Measurements from ENCODE around the gene REXO4. TPM values are rescaled to one million over a fixed set of nuclear protein-coding genes. Genes with fewer than 3 reads are reported as not detected.
A peak's percentile ranks its signal among the peaks of the same experiment; 100 is the strongest.

REXO4 gene
- total and polyA plus RNA-seq, 2 donors (not counting 1 experiment from before 2014, with no cell fraction given) = 25.0 to 37.1 TPM

DNA sequence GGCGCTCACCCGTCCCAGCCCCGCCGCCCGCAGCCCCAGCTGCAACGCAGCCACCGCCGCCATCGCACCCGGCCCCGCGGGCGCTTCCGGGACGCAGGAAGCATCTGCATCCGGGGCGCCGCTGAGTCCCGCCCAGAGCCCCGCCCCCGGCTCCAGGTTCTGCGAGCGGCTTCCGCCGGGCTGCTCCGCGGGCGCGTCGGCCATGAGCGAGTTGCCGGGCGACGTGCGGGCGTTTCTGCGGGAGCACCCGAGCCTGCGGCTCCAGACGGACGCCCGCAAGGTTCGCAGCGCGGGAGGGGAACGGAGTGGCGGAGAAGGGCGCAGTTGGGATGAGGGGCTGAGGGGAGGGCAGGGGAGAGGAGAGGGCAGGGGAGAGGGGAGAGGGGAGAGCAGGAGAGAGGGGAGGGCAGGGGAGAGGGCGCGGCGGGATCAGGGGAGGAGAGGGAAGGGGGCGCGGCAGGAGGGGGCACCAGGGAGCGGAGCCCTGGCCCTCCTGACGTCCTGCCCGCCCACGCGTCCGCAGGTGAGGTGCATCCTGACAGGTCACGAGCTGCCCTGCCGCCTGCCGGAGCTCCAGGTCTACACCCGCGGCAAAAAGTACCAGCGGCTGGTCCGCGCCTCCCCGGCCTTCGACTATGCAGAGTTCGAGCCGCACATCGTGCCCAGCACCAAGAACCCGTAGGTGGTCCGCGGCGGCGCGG, 61.3 kb downstream of the REXO4 start, which contains the start of the genes SURF1 and SURF2:
TSS of gene SURF1 (minus strand) at position 97 of the 701 bp plus-strand sequence. CDS start at position 63, 34 bp downstream.
TSS of gene SURF2 (plus strand) at position 160 of the 701 bp plus-strand sequence. CDS start at position 203, 43 bp downstream.
- Histone ChIP-seq H4K20me1 (ENCODE audit: control insufficient read depth, insufficient read depth, low read length, poor library complexity, severe bottlenecking) (peaks cover 38% of the 10 kb centered on the region), H3K4me1 (ENCODE audit: control insufficient read depth in 2 of 2, insufficient read depth in 2 of 2, low read length in 2 of 2) (peaks cover 16 to 29% of the 10 kb centered on the region in 2 donors), H3K27ac (ENCODE audit: low read length in 2 of 2) (peak within 1 kb of the TSS; percentile 55 to 90), H3K79me2 (ENCODE audit: control insufficient read depth, insufficient read depth, low read length) (peaks cover 54% of the 10 kb centered on the region), H3K4me2 (replicated peaks; ENCODE audit: low read depth, low read length, poor library complexity, severe bottlenecking) (peak within 1 kb of the TSS; percentile 98), H3K4me3 (ENCODE audit: control extremely low read depth in 1 of 5, extremely low read depth in 1 of 5, insufficient read depth in 1 of 5, low read depth in 2 of 5, low read length in 4 of 5) (peak within 1 kb of the TSS; percentile 39 to 91 (median 75)), H3K9ac (ENCODE audit: low read length) (peak within 1 kb of the TSS; percentile 87), H3K27me3 (replicated peaks in 1 of 4; ENCODE audit: control extremely low read depth in 1 of 4, control insufficient read depth in 3 of 4, insufficient read depth in 4 of 4, low read length in 3 of 4) (no peaks in the 10 kb centered on the region), H3K36me3 (replicated peaks in 1 of 2; ENCODE audit: control extremely low read depth in 1 of 2, control insufficient read depth in 1 of 2, extremely low read depth in 1 of 2, insufficient read depth in 2 of 2, low read length in 1 of 2) (peaks cover 0 to 52% of the 10 kb centered on the region in 2 experiments), H3K9me3 (ENCODE audit: control extremely low read depth in 1 of 3, control insufficient read depth in 2 of 3, insufficient read depth in 1 of 3, low read length in 2 of 3) (peaks cover 0 to 8% (median 0%) of the 10 kb centered on the region in 3 donors), H2AFZ (ENCODE audit: insufficient read depth, low read depth, low read length, poor library complexity, severe bottlenecking) (peak within 1 kb of the TSS; percentile 93)
- Mint-ChIP-seq H3K27me3 (no peaks in the 10 kb centered on the region), H3K4me1 (peaks cover 32% of the 10 kb centered on the region), H3K9me3 (ENCODE audit: insufficient read depth) (no peaks in the 10 kb centered on the region), H3K27ac (peak within 1 kb of the TSS; percentile 83), H3K4me3 (peak within 1 kb of the TSS; percentile 89)
- ATAC-seq (ENCODE audit: low read depth) = peak; percentile 88
- peak; percentile 88 for DNase-seq
- POLR2A ChIA-PET = interaction anchor here (0.6 to 1.9 kb wide), 4 partner anchors 9 to 122 kb away, joined by 3 to 18 read pairs (median 4); partner anchors contain the start of genes MED22, RPL7A and STKLD1
- TF ChIP-seq, protein P1, sequence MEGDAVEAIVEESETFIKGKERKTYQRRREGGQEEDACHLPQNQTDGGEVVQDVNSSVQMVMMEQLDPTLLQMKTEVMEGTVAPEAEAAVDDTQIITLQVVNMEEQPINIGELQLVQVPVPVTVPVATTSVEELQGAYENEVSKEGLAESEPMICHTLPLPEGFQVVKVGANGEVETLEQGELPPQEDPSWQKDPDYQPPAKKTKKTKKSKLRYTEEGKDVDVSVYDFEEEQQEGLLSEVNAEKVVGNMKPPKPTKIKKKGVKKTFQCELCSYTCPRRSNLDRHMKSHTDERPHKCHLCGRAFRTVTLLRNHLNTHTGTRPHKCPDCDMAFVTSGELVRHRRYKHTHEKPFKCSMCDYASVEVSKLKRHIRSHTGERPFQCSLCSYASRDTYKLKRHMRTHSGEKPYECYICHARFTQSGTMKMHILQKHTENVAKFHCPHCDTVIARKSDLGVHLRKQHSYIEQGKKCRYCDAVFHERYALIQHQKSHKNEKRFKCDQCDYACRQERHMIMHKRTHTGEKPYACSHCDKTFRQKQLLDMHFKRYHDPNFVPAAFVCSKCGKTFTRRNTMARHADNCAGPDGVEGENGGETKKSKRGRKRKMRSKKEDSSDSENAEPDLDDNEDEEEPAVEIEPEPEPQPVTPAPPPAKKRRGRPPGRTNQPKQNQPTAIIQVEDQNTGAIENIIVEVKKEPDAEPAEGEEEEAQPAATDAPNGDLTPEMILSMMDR (IDR thresholded peaks at IDR 0.05) = peak; percentile 33
- no peak for TF ChIP-seq EZH2 (IDR thresholded peaks at IDR 0.05; ENCODE audit: borderline replicate concordance, insufficient read depth, low read depth, low read length, poor library complexity, severe bottlenecking)
- intact Hi-C loops (cut with micrococcal nuclease) = loop anchor here (1.0 to 10.0 kb wide), 3 partner anchors 8 to 172 kb away; partner anchors contain the start of genes MED22, RPL7A, STKLD1 and SURF4
- CTCF ChIA-PET = interaction anchor here (0.7 to 2.0 kb wide), 8 partner anchors 8 to 170 kb away, joined by 3 to 11 read pairs (median 3); partner anchors contain the start of gene RPL7A
- WGBS (ENCODE audit: insufficient coverage) = under 1% methylated on average over 78 of the region's 78 CpGs

Other genes starting within 250 kb of the REXO4 start
- gene OBP2B, start 208.8 kb downstream of the REXO4 start, total RNA-seq = not detected in 2 replicates
- gene OBP2B, start 208.8 kb downstream of the REXO4 start, polyA plus RNA-seq = not detected in 2 replicates
- gene ABO, start 142.8 kb downstream of the REXO4 start, total RNA-seq = not detected in 2 replicates
- gene ABO, start 142.8 kb downstream of the REXO4 start, polyA plus RNA-seq = not detected in 2 replicates
- gene SURF6, start 81.8 kb downstream of the REXO4 start, total RNA-seq = 24.8 and 25.9 TPM in 2 replicates
- 14.7 and 24.4 TPM in 2 replicates for gene SURF6, start 81.8 kb downstream of the REXO4 start, polyA plus RNA-seq
- gene MED22, start 69.9 kb downstream of the REXO4 start, total RNA-seq = 50.4 and 56.9 TPM in 2 replicates
- gene MED22, start 69.9 kb downstream of the REXO4 start, polyA plus RNA-seq = 33.9 and 44.9 TPM in 2 replicates
- gene RPL7A, start 69.8 kb downstream of the REXO4 start, total RNA-seq = 2,342 and 2,407 TPM in 2 replicates
- gene RPL7A, start 69.8 kb downstream of the REXO4 start, polyA plus RNA-seq = 3,489 and 3,937 TPM in 2 replicates
- 44.1 and 56.2 TPM in 2 replicates for gene SURF1, start 61.5 kb downstream of the REXO4 start, total RNA-seq
- gene SURF1, start 61.5 kb downstream of the REXO4 start, polyA plus RNA-seq = 46.7 and 54.5 TPM in 2 replicates
- gene SURF2, start 61.5 kb downstream of the REXO4 start, total RNA-seq = 16.9 and 17.1 TPM in 2 replicates
- gene SURF2, start 61.5 kb downstream of the REXO4 start, polyA plus RNA-seq = 14.0 and 17.3 TPM in 2 replicates
- gene SURF4, start 42.0 kb downstream of the REXO4 start, total RNA-seq = 43.8 and 44.1 TPM in 2 replicates
- gene SURF4, start 42.0 kb downstream of the REXO4 start, polyA plus RNA-seq = 34.7 and 44.9 TPM in 2 replicates
- gene STKLD1, start 41.6 kb downstream of the REXO4 start, total RNA-seq = 1.1 and 2.7 TPM in 2 replicates
- 0.18 and 0.79 TPM in 2 replicates for gene STKLD1, start 41.6 kb downstream of the REXO4 start, polyA plus RNA-seq
- gene ADAMTS13, start 4.4 kb upstream of the REXO4 start, total RNA-seq = 2.5 and 3.3 TPM in 2 replicates
- 4.9 and 5.7 TPM in 2 replicates for gene ADAMTS13, start 4.4 kb upstream of the REXO4 start, polyA plus RNA-seq
- 31.1 and 37.1 TPM in 2 replicates for gene CACFD1, start 42.0 kb upstream of the REXO4 start, total RNA-seq
- 19.6 and 27.4 TPM in 2 replicates for gene CACFD1, start 42.0 kb upstream of the REXO4 start, polyA plus RNA-seq
- 47.0 and 51.8 TPM in 2 replicates for gene SLC2A6, start 61.1 kb upstream of the REXO4 start, total RNA-seq
- gene SLC2A6, start 61.1 kb upstream of the REXO4 start, polyA plus RNA-seq = 85.2 and 108 TPM in 2 replicates
- not detected in 2 replicates for gene MYMK, start 106.9 kb upstream of the REXO4 start, total RNA-seq
- gene MYMK, start 106.9 kb upstream of the REXO4 start, polyA plus RNA-seq = not detected in 2 replicates
- not detected in 2 replicates for gene ADAMTSL2, start 116.7 kb upstream of the REXO4 start, total RNA-seq
- 0.03 TPM in 1 of 2 replicates, not detected in the other for gene ADAMTSL2, start 116.7 kb upstream of the REXO4 start, polyA plus RNA-seq
- not detected in 2 replicates for gene FAM163B, start 191.4 kb upstream of the REXO4 start, total RNA-seq
- gene FAM163B, start 191.4 kb upstream of the REXO4 start, polyA plus RNA-seq = not detected in 2 replicates
- not detected in 2 replicates for gene DBH, start 218.4 kb upstream of the REXO4 start, total RNA-seq
- not detected in 2 replicates for gene DBH, start 218.4 kb upstream of the REXO4 start, polyA plus RNA-seq